ENCODE measurements around the gene HS6ST2.
A peak's percentile ranks its signal among the peaks of the same experiment; 100 is the strongest.

DNA sequence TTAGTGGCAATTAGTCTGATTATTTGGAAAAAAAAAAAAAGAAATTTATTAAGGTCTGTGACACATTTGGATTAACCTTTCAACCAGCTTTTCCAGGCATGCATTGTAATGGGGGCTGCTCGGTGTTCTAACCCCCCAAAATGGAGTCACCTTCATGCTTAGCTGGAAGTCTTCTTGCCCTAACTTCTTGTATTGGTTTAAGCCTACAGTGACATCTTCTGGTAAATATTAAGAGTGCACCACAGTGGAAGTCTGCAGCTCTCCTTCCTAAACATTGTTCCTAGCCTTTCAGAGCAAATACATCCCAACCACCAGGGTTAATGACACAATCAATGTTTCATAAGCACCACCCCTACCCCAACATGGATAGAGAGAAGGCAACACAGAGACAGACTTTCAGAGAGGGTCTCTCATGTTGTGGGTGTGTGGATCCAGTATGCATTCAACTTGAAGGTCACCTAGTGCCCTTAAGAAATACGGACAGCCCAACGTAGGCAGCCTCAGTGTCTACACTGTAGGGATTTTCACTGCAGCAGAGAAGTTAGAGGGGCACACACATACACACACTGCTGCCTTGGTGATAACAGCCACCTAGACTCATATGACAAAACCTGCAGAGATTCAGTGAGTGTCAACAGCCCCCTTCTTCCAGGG lies 326.7 kb downstream of the HS6ST2 start:
- no peak for TF ChIP-seq EZH2phosphoT487 (IDR thresholded peaks at IDR 0.05; ENCODE audit: borderline replicate concordance, low read length)
- TF ChIP-seq, protein P1, sequence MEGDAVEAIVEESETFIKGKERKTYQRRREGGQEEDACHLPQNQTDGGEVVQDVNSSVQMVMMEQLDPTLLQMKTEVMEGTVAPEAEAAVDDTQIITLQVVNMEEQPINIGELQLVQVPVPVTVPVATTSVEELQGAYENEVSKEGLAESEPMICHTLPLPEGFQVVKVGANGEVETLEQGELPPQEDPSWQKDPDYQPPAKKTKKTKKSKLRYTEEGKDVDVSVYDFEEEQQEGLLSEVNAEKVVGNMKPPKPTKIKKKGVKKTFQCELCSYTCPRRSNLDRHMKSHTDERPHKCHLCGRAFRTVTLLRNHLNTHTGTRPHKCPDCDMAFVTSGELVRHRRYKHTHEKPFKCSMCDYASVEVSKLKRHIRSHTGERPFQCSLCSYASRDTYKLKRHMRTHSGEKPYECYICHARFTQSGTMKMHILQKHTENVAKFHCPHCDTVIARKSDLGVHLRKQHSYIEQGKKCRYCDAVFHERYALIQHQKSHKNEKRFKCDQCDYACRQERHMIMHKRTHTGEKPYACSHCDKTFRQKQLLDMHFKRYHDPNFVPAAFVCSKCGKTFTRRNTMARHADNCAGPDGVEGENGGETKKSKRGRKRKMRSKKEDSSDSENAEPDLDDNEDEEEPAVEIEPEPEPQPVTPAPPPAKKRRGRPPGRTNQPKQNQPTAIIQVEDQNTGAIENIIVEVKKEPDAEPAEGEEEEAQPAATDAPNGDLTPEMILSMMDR (conservative IDR thresholded peaks at IDR 0.05; ENCODE audit: low read depth, low read length), result peak; percentile 68
- TF ChIP-seq EZH2 (IDR thresholded peaks at IDR 0.05; ENCODE audit: low read length, unreplicated experiment), result no peak
